Keratinocyte (primary cell): Measurements from ENCODE around the gene ZBTB43. TPM values are rescaled to one million over a fixed set of nuclear protein-coding genes. Genes with fewer than 3 reads are reported as not detected.

Source experiments
- DNase-seq: peaks from one replicate; pipeline ENCODE4 v3.0.0-alpha.2; 2011; ENCODE audit warnings: low read depth, missing footprints, low spot score
- FAIRE-seq: peaks from 2 replicates; lab custom pipeline; 2011; peaks lifted over from hg19 to GRCh38; lab: Jason Lieb, UNC
- H2AFZ ChIP-seq: 2 replicates; pipeline ENCODE4 v1.6.0; 2012; ENCODE audit warnings: low read length, control low read depth, inconsistent platforms; ENCODE audit not compliant: control insufficient read depth
- H3K27ac ChIP-seq: 2 replicates; pipeline ENCODE4 v1.5.1; 2011; ENCODE audit warnings: low read length; ENCODE audit not compliant: control insufficient read depth, insufficient read depth
- H3K27me3 ChIP-seq: 3 replicates; pipeline ENCODE4 v1.6.0; 2011; ENCODE audit warnings: low read length; ENCODE audit not compliant: control insufficient read depth, insufficient read depth; ENCODE audit errors: extremely low read depth
- H3K36me3 ChIP-seq, 2 experiments: 2 replicates in 1 of 2; 3 replicates in 1 of 2; pipeline ENCODE4 v1.5.1; 2011; ENCODE audit warnings: low read length in 2 of 2, mild to moderate bottlenecking in 1 of 2; ENCODE audit not compliant: control insufficient read depth in 2 of 2, insufficient read depth in 2 of 2; ENCODE audit errors: extremely low read depth in 1 of 2
- H3K4me1 ChIP-seq: 3 replicates; pipeline ENCODE4 v1.5.1; 2011; ENCODE audit warnings: low read length; ENCODE audit not compliant: control insufficient read depth, insufficient read depth; ENCODE audit errors: extremely low read depth
- H3K4me2 ChIP-seq: 3 replicates; pipeline ENCODE4 v1.6.0; 2011; ENCODE audit warnings: low read depth, low read length; ENCODE audit not compliant: control insufficient read depth, insufficient read depth; ENCODE audit errors: extremely low read depth
- H3K4me3 ChIP-seq, 3 experiments: fragments of 200-600 bp in 1 of 3; sonication (generic) in 1 of 3; 2 replicates in 2 of 3; 3 replicates in 1 of 3; pipeline ENCODE4 v1.5.1; 2011 to 2016; ENCODE audit warnings: low read length in 3 of 3, mild to moderate bottlenecking in 3 of 3, control low read depth in 2 of 3, inconsistent platforms in 1 of 3, low read depth in 1 of 3, mixed read lengths in 1 of 3, mixed run types in 1 of 3, moderate library complexity in 1 of 3; ENCODE audit not compliant: control insufficient read depth in 2 of 3, insufficient read depth in 2 of 3; ENCODE audit errors: extremely low read depth in 1 of 3
- H3K79me2 ChIP-seq: 2 replicates; pipeline ENCODE4 v1.6.0; 2012; ENCODE audit warnings: low read length; ENCODE audit not compliant: control insufficient read depth, insufficient read depth
- H3K9ac ChIP-seq: 3 replicates; pipeline ENCODE4 v1.6.0; 2011; ENCODE audit warnings: low read length; ENCODE audit not compliant: control insufficient read depth, insufficient read depth; ENCODE audit errors: extremely low read depth
- H3K9me1 ChIP-seq: 3 replicates; pipeline ENCODE4 v1.6.0; 2011; ENCODE audit warnings: low read length; ENCODE audit not compliant: control insufficient read depth, insufficient read depth; ENCODE audit errors: extremely low read depth
- H3K9me3 ChIP-seq: 2 replicates; pipeline ENCODE4 v1.5.1; 2012; ENCODE audit warnings: low read depth, low read length; ENCODE audit not compliant: control insufficient read depth
- H4K20me1 ChIP-seq: 3 replicates; pipeline ENCODE4 v1.6.0; 2011; ENCODE audit warnings: low read length; ENCODE audit not compliant: control insufficient read depth, insufficient read depth; ENCODE audit errors: extremely low read depth
- EZH2 ChIP-seq: IDR thresholded peaks from one replicate; pipeline ENCODE4 v1.6.1; 2012; ENCODE audit warnings: inconsistent platforms, mild to moderate bottlenecking, low read length, moderate library complexity
- dilution Hi-C: fragments of 300-500 bp; cut with MboI; formaldehyde crosslinking; loops from one replicate; pipeline ENCODE4 v1.7.0; 2020; ENCODE audit warnings: low sequenced_read_pairs; ENCODE audit not compliant: extremely low pct_ligation_motif_present
- polyA plus RNA-seq, 5 experiments: library from polyadenylated mRNA; depleted of rRNA in 3 of 5; stranded (reverse) in 3 of 5; stranded (forward) in 1 of 5; unstranded in 1 of 5; fragments of >200 nt; gene quantifications; 1 replicate in 1 of 5; 2 replicates in 3 of 5; 3 replicates in 1 of 5; pipeline versions ENCODE4 v1.2.1 to v1.2.3, GENCODE V29; 2011 to 2012; ENCODE audit warnings: missing spikeins in 2 of 5, low read depth in 1 of 5, low replicate concordance in 1 of 5
- TF ChIP-seq, protein P1 (sequence below), 3 experiments: IDR thresholded peaks in 1 of 3; conservative IDR thresholded peaks in 1 of 3; optimal IDR thresholded peaks in 1 of 3; 2 replicates in 2 of 3; 3 replicates in 1 of 3; pipeline versions ENCODE3 to v1.5.1; 2011; ENCODE audit warnings: low read length in 3 of 3, mild to moderate bottlenecking in 3 of 3, moderate library complexity in 2 of 3, control low read depth in 1 of 3, inconsistent platforms in 1 of 3; ENCODE audit not compliant: insufficient read depth in 2 of 3; ENCODE audit errors: extremely low read depth in 1 of 3

ZBTB43 gene
- polyA plus RNA-seq, 1 donor (not counting 4 experiments of a cell fraction or from before 2014, with no cell fraction given) = 24.3 TPM

DNA sequence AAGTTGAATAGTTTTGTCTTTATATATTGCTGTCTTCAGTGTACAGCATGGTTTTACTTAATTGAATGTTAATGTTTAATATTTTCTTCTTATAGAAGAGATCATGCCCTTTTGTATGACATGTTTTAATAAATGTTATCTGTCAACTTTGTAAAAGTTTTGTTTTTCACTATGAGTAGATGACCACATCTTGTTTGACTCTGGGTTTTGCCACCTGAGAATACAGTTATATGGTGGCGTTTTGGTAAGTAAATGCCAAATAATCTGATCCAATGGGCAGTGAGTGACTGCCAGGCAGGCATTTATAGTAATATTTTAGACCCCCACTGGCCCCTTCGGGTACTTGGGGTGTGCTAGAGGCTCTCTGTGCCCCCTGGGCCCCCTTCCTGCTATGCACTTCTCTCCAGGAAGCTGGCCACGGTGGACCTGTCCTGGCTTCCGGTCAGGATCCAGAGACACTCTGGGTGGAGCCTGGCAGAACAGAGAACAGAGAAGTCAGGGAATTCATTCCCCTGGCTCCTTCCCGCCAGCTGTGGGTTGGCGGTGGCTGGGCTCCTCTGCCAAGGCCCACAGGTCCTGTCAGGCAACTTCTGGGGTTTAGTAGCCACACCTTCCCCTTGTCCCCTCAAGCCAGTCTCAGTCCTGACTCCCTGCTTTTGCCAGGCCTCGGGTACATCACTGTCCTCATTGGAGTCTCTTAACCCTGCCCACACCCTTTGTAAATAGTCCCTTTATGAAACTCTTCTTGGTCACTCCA lies 33.4 kb downstream of the ZBTB43 start:
- Histone ChIP-seq H2AFZ (no peak overlapping the region), H3K4me1 (peaks cover 8% of the 10 kb centered on the region), H3K79me2 (peaks cover 10% of the 10 kb centered on the region), H3K9ac (no peak overlapping the region), H3K4me3 (no peak overlapping the region), H3K27me3 (no peaks in the 10 kb centered on the region), H3K4me2 (no peak overlapping the region), H3K9me3 (no peaks in the 10 kb centered on the region), H3K9me1 (no peaks in the 10 kb centered on the region), H3K27ac (no peak overlapping the region), H3K36me3 (peaks cover 6 to 12% of the 10 kb centered on the region in 2 experiments), H4K20me1 (no peaks in the 10 kb centered on the region)
- no peak for TF ChIP-seq EZH2
- TF ChIP-seq, protein P1, sequence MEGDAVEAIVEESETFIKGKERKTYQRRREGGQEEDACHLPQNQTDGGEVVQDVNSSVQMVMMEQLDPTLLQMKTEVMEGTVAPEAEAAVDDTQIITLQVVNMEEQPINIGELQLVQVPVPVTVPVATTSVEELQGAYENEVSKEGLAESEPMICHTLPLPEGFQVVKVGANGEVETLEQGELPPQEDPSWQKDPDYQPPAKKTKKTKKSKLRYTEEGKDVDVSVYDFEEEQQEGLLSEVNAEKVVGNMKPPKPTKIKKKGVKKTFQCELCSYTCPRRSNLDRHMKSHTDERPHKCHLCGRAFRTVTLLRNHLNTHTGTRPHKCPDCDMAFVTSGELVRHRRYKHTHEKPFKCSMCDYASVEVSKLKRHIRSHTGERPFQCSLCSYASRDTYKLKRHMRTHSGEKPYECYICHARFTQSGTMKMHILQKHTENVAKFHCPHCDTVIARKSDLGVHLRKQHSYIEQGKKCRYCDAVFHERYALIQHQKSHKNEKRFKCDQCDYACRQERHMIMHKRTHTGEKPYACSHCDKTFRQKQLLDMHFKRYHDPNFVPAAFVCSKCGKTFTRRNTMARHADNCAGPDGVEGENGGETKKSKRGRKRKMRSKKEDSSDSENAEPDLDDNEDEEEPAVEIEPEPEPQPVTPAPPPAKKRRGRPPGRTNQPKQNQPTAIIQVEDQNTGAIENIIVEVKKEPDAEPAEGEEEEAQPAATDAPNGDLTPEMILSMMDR (optimal IDR thresholded peaks at IDR 0.05 in 1 of 3, IDR thresholded peaks at IDR 0.05 in 1 of 3, conservative IDR thresholded peaks at IDR 0.05 in 1 of 3; ENCODE audit: extremely low read depth in 1 of 3, insufficient read depth in 2 of 3, low read length in 3 of 3) = no peak
- no peak for DNase-seq
- dilution Hi-C loops = no loop called here
- FAIRE-seq = no peak

DNA sequence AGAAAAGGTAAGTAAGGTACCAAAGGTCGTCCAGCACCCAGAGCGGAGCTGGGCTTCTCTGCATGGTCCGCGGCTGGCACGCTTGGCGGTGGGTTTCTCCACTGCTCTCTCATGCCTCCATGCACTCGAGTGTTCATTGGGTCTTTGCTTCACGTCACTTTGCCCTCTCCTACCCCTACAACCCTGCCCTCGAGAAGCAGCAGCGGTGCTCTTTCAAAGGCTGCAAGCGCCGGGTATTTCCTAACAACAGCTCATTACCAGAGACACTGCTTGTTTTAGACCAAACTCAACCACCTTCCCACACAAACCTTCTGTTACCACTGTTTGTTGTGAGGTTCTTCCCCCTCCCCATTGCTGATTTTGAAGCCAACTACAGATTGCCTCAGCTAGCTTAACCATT lies 34.1 kb downstream of the ZBTB43 start:
- dilution Hi-C loops = no loop called here
- H3K27ac ChIP-seq = no peak overlapping the region
- peaks cover 14% of the 10 kb centered on the region for H3K4me1 ChIP-seq
- H3K4me2 ChIP-seq = no peak overlapping the region
- peaks cover 3 to 8% of the 10 kb centered on the region in 2 experiments for H3K36me3 ChIP-seq
- no peaks in the 10 kb centered on the region for H3K9me1 ChIP-seq
- H3K4me3 ChIP-seq = no peak overlapping the region
- no peaks in the 10 kb centered on the region for H3K9me3 ChIP-seq
- no peak for TF ChIP-seq EZH2
- TF ChIP-seq, protein P1 (optimal IDR thresholded peaks at IDR 0.05 in 1 of 3, IDR thresholded peaks at IDR 0.05 in 1 of 3, conservative IDR thresholded peaks at IDR 0.05 in 1 of 3; ENCODE audit: extremely low read depth in 1 of 3, insufficient read depth in 2 of 3, low read length in 3 of 3) = no peak
- no peak overlapping the region for H2AFZ ChIP-seq
- H3K79me2 ChIP-seq = peaks cover 8% of the 10 kb centered on the region
- no peak overlapping the region for H3K9ac ChIP-seq
- H3K27me3 ChIP-seq = no peaks in the 10 kb centered on the region
- no peaks in the 10 kb centered on the region for H4K20me1 ChIP-seq
- DNase-seq (no peak), FAIRE-seq (no peak)
